NOMO-1 (cell line): ENCODE data around the gene MRPL3.
"Not testable (repeated sequence)": the region's sequence is repeated elsewhere in the genome, so short reads cannot be mapped to it uniquely, and the experiment has no call there.

Source experiments
- DNase-seq, 2 experiments: peaks; one replicate each; lab custom pipeline; 2025; ENCODE audit not compliant: unreplicated experiment in 2 of 2; lab: John Stamatoyannopoulos, UW

The MRPL3 gene

DNA sequence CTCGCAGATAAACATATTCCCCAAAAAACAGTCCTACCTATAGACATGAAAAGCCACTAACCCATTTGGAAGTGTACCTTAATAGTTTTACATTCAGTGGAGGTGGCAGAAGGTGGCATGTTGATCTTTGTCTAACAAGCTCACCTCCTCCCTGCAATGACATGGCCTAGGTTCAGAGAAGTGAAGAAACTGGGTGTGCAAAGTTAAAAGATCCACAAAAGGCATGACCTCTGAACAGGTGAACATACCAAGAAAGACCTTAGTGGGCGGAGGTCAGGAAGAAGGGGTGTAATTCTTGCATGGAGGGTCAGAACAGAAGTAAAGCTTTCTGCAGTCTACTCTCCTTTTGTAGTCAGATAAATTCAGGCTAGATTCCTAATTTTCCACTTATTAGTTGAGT is 822 bp downstream of the MRPL3 start:
- DNase-seq: no peak

DNA sequence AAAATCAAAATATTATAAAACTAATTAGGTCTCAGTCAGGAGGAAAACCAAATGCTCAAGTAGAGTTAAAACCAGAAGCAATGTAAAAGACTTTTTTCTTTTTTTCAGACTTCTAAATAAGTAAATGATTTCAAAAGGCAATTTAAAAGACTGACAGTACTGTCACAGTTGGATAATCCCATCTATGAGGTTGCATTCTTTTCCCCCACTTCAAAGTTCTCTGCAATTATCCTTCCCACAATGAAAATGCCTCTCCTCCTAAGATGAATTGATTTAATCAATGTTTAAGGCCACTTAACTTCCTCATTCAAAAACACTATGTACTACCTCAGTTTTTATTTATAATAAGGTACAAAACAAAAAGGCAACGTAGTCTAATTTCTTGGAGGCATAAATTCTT is 8.1 kb downstream of the MRPL3 start:
- no peak for DNase-seq

DNA sequence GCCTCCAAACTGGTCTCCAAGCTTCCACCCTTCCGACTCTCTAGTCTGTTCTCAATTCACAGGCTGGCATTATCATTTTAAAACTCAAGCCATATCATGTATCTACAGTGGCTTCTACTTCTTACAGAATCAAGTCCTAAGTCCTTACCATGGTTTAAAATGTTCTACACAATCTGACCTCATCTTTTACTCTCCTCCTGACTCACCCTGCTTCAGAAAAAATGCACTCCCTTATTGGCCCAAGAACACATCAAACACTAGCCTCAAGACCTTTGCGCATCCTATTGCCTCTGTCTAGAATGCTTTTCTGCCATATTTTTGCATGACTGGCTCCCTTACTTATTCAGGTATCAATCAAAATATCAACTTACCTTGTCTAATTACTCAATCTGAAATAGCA is 11.0 kb downstream of the MRPL3 start:
- no peak for DNase-seq

DNA sequence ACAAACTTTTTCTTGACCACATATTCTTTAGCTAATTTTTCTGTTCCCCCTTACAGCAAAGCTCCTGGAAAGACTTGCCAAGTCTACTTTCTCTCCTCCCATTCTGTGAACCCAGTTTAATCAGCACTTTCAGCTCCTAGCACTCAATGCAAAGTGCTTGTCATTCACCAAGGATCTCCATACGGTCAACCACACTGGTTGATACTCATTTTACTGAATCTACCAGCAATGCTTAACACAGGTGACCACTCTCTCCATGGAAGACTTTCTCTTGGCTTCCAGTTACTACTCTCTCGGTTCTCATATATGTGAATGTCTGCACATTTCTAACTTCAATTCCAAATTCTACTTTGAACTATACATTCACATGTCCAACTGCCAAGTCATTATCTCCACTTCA is 11.7 kb downstream of the MRPL3 start:
- no peak for DNase-seq

DNA sequence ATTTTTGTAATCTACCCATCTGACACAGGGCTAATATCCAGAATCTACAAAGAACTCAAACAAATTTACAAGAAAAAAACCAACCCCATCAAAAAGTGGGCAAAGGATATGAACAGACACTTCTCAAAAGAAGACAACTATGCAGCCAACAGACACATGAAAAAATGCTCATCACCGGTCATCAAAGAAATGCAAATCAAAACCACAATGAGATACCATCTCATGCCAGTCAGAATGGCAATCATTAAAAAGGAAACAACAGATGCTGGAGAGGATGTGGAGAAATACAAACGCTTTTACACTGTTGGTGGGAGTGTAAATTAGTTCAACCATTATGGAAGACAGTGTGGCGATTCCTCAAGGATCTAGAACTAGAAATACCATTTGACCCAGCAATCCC is 16.2 kb downstream of the MRPL3 start:
- DNase-seq: not testable (repeated sequence)

DNA sequence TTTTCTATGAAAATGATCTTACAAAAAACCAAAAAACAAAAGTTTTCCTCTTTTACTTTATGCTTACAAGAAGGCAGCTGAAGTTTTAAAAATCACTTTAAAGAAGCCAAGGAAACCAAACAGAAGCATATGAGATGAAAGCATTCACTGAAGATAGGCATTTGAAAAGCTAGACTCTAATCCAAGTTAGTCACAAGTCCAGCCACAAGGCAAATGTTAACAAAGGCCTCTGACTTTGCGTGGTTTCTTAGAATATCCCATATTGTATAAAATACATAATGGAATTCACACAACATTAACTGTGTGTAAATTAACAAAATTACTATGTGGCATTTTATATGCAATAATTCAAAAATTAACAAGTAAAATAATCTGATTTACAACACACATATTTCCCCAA is 17.7 kb downstream of the MRPL3 start:
- no peak for DNase-seq

DNA sequence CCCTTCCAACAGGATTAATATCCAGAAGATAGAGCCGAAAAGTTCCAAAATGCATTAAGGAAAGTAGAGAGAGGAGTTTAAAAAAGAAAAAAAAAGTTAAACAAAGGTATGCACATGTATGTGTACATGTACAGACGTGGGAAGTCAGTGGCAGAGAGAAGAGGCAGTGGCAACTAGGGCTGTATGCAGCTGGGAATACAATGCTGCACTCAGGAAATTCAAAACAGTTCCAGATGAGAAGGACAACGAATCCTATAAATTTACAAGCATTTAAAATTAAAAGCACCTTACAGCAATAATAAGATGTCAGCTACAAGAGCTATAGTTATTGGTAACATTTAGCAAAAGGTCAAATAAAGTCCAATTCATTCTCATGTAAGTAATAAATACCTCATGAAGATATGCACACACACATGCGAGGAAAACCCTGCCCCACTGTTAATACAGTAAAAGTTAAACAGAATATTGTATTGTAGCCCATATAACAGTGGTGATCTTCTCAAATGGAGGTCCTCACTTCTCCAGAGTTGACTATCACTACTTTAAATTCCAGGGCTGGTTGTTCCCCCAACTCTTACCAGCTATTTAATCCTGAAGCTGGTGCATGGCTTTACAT is 18.2 kb downstream of the MRPL3 start:
- DNase-seq: no peak

DNA sequence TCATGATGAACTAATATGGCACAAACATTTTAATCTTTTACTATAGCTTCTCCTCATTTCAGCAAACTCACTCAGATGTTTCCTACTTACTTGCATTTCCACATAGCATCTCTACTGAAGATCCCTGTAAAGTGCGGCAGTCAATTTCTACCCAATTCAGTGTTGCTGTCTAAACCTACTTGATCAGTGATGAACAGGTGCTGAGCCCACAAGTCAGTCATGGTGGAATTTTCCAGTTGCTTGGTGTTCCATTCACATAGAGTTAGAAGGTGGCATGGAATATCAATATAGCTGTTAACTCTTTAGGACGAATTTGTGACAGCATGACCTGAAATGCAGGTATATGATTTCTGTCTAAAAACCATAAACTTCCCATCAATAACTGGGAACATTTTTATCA is 22.7 kb downstream of the MRPL3 start:
- no peak for DNase-seq

DNA sequence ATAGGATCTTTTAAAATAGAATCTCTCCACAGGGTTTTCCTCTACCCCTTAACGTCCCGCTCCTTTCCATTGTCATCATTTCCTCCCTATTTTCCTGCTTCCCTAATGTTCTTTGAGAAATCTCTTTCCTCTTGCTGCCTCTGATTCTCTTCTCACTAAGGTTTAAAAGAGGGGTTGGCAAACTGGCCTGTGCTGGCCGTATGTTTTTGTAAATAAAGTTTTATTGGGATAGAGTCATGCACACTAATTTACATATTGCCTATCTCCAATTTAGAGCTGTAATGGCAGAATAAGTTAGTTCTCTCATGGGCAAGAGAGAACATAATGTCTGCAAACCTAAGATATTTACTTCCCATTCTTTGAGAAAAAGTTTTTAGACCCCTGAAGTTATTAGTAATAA is 25.0 kb downstream of the MRPL3 start:
- no peak for DNase-seq

DNA sequence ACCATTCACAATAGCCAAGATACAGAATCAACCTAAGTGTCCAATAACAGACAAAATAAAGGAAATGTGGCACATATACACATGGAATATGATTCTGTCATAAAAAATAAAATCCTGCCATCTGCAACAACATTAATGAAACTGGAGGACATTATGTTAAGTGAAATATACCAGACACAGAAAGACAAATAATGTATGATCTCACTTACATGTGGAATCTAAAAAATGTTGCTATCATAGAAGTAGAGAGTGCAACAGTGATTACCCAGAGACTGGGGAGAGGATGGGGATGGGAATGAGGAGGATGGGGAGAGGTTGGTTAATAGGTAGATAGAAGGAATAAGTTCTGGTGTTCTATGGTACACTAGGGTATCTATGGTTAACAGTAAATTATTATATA is 28.7 kb downstream of the MRPL3 start:
- DNase-seq: no peak

DNA sequence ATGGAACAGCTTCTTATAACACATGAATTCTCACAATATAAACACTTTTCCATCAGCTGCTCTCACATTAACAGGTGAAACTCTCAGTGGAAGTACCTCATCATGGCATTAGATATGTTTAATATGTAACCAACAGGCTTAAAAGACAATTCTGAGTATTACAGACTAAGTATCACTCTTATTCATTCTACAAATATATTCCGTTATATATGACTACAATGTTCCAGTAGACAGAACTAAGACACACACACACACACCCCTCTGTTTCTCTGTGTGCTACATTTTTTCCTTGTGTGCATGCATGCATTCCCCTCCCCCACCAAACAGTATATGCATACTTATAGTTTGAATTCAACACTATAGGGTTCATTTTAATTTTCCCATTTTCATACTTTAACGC is 32.4 kb downstream of the MRPL3 start:
- no peak for DNase-seq

DNA sequence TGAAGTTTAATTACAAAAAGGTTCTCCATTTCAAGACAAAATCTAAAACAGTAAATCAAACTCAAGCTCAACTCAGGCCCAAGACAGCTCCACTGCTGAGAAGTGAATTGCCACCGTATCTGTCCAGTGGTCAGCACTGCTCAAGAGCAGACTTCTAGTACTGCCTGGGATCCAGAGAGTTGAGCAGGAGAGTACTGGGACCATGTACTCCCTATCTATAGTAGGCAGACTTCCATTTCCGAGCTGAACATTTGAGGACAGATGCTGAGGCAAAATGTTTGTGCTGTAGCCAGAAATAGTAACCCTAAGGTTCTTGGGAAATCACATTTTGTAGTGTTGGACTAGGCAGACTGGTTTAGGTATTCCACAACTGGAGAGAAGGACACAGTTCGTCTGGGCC is 44.1 kb downstream of the MRPL3 start:
- DNase-seq: no peak

DNA sequence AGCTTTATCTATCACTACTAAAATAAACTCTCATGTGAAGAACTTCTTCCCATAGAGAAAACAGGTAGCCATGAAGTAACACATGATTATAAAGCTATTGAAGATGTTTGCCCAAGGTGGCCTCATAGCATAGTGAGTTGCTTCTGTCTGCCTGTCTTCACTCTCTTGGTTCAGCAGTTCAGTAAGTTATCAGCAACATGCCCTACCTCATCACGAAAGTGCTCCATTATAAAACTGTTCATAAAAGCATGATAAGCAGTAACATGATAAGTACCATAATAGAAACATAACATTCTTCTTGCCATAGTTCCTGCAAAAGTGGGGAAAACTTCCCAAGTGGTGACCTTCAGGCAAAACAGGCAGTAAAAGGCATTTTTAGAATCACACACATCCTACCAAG is 45.6 kb downstream of the MRPL3 start:
- no peak for DNase-seq

DNA sequence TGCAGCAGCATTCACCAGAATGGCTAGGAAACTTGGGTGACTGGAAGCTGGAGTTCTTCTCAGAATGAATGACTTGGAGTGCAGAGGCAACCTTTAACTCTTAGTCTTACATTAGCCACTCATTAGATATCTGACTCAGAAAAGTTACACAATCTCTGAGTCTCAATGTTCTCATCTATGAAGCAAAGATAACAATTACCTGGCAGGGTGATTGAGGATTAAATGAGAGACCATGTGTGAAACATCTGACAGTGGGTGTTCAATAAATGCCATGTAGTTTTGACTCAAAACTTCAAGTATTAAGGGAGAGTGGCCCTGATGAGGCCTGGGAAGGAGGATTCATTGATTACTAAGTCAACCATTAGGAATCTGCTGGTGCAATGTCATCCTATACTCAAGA is 48.3 kb downstream of the MRPL3 start:
- DNase-seq: no peak

DNA sequence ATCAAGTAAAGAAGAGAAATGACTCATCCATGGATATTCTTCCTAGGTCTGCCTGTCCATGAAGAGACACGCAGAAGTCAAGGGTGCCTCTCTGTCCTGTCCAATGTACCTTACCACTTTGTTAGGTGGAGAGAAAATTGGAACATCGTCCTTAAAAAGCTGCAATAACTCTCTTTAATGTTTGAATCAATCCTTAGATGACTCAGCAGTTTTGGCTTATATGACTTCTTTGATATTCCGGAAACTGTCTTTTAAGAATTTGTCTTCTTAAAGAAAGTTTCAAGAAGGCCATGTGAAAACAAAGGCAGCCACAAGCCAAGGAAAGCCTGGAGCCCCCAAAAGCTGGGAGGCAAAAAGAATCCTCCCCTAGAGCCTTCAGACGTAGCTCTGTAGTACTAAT is 49.2 kb downstream of the MRPL3 start:
- DNase-seq: no peak

DNA sequence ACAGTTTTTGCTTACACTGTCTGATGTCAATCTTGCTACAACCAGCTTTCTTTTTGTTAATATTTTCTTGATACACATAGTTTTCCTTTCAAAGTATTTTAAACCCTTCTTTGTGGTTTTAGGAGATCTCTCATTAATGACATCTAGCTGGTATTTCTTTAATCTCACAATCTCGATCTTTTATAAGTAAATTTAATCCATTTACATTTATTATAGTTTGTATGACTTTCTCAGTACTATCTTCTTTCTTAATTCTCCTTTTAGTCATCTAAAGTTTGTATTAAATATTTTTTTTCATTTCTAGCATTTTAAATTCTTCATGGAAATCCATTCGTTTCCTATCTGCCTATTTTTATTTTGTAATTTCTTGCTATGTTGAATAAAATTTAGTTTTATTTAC is 55.4 kb downstream of the MRPL3 start:
- DNase-seq: no peak

DNA sequence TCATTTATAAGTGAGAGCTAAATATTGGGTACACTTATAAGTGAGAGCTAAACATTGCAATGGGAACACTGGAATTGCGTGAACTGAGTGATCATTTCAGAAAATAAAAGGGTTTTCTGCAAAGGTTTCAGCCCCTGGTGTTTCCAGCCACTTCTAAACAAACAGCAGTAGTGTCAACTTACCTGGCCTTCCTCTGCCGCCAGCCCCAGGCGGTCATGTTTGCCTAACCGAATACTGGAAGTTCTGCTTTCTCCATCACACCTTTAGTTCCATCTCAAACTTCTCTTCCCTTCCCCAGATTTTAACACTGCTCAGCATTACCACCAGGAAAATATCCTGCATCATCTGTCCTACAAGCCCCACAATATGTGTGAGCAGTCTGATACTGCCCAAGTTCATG is 58.6 kb downstream of the MRPL3 start:
- no peak for DNase-seq

DNA sequence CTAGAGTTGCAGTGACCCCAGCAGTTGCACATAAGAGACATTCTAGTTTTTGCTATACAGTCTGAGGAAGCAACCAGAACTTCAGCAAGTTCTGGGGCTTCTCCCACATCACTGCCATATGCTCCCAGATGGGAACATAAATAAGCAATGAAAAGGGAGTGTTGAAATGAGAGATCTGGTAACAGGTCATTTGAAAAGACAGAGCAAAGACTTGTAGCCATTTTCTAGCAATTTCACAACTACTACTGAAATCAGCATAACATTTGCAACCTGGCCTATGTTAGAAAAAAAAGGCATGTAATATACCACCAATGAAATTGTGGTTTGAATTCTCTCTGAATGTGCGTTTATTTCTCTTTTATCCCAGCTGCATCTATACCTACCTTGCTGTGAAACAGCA is 63.7 kb downstream of the MRPL3 start:
- no peak for DNase-seq

DNA sequence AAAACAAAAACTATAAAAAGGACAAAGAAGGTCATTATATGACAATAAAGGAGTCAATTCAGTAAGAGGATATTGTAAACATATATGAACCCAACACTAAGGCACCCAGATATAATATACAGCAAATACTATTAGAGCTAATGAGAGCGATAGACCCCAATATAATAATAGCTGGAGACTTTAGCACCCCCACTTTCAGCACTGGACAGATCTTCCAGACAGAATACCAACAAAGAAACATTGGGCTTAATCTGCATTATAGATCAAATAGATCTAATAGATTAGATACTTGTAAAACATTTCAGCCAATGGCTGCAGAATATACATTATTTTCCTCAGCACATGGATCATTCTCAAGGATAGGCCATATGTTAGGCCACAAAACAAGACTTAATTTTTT is 67.8 kb downstream of the MRPL3 start:
- no peak for DNase-seq

DNA sequence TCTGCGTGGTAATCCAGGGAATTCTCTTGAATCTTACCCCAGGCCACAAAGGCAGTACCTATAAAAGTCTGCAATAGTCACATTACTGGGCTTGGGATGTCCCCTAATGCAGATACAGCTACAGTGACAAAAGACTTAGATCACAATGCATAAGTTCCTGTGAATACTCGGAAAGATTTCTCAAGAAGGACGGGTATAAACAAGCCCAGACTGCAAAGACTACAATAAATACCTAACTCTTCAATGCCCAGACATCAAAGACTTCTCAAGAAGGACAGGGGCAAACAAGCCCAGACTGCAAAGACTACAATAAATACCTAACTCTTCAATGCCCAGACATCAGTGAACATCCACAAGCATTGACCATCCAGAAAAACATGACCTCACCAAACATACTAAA is 70.3 kb downstream of the MRPL3 start:
- DNase-seq: no peak

DNA sequence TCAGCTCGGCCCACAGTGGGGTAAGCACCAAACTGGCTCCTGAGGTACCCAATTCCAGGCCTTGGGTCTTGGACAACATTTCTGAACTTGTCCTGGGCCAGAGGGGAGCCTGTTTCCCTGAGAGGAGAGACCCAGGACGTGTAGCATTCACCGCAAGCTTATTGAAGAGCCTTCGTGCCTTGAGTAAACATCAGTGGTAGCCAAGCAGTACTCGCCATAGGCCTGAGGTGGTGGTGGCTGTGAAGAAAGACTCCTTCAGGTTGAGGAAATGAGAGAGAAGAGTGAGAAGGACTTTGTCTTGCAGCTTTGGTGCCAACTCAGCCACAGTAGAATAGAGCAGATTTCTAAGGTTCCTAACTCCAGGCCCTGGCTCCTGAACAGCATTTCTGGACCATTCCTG is 71.0 kb downstream of the MRPL3 start:
- no peak for DNase-seq

DNA sequence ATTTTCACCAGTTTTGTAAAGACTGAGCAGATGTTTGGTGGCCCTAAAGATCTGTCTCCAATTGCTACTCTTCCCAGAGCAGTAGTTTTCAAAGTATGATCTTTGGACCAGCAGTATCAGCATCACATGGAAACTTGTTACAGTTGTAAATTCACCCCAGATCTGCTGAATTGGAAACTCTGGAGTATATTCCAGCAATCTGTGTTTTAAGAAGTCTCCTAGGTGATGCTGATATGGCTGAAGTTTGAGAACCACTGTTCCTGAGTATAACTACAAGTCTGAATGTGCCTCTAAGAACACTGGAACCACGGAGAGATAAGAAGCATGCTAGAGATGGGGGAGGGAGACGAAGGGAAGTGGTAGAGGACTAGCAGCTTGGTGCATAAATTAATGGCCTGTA is 75.5 kb downstream of the MRPL3 start:
- DNase-seq: no peak

DNA sequence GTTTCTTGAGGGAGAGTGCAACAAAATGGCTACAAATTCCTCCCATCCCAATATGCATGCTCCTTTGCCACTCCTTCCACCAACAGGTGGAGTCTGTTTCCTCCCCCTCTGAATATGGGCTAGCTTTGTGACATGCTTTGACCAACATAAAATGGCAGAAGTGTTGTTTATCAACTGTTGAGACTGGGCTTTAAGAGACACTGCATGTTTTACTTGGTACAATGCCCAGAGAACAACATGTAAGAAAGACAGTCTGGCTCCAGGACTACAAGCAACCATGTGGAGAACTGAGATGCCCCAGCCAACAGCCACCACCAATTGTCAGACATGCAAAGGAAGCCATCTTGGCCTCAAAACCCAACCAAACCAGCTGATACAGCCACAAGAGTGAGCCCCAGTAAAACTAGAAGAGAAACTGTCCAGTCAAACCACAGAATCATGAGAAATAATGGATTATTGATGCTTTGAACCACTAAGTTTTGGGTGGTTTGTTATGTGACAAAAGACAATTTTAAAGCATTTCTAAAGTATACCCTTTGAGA is 80.7 kb downstream of the MRPL3 start:
- DNase-seq: no peak
